HUES64 (cell line): Measurements from ENCODE around the gene NRDC.
"Not testable (repeated sequence)": the region's sequence is repeated elsewhere in the genome, so short reads cannot be mapped to it uniquely, and the experiment has no call there.

ENCODE experiments used
- H3K27ac ChIP-seq: 2 replicates; pipeline ENCODE4 v1.7.0; 2013; ENCODE audit warnings: low read depth, low read length, inconsistent platforms
- H3K27me3 ChIP-seq: 2 replicates; pipeline ENCODE4 v1.6.1; 2013; ENCODE audit warnings: mild to moderate bottlenecking, low read length; ENCODE audit not compliant: insufficient read depth
- H3K36me3 ChIP-seq: 2 replicates; pipeline ENCODE4 v1.6.1; 2013; ENCODE audit warnings: mild to moderate bottlenecking, low read length; ENCODE audit not compliant: insufficient read depth
- H3K4me1 ChIP-seq: 2 replicates; pipeline ENCODE4 v1.6.1; 2013; ENCODE audit warnings: mild to moderate bottlenecking, low read length, moderate library complexity; ENCODE audit not compliant: insufficient read depth
- H3K4me3 ChIP-seq: 2 replicates; pipeline ENCODE4 v1.5.1; 2013; ENCODE audit warnings: mild to moderate bottlenecking, low read length, moderate library complexity
- H3K9ac ChIP-seq: 2 replicates; pipeline ENCODE4 v1.6.1; 2013; ENCODE audit warnings: mild to moderate bottlenecking, low read depth, low read length
- H3K9me3 ChIP-seq: 2 replicates; pipeline ENCODE4 v1.6.1; 2013; ENCODE audit warnings: low read depth, low read length; ENCODE audit not compliant: insufficient read depth
- WGBS: fragments of 150-250, 120-280 bp; methylation state at CpG from one replicate; pipeline ENCODE4 v1.1.7; 2013; ENCODE audit warnings: missing lambda C conversion rate; 5-methylcytosine and 5-hydroxymethylcytosine counted together

NRDC gene

DNA sequence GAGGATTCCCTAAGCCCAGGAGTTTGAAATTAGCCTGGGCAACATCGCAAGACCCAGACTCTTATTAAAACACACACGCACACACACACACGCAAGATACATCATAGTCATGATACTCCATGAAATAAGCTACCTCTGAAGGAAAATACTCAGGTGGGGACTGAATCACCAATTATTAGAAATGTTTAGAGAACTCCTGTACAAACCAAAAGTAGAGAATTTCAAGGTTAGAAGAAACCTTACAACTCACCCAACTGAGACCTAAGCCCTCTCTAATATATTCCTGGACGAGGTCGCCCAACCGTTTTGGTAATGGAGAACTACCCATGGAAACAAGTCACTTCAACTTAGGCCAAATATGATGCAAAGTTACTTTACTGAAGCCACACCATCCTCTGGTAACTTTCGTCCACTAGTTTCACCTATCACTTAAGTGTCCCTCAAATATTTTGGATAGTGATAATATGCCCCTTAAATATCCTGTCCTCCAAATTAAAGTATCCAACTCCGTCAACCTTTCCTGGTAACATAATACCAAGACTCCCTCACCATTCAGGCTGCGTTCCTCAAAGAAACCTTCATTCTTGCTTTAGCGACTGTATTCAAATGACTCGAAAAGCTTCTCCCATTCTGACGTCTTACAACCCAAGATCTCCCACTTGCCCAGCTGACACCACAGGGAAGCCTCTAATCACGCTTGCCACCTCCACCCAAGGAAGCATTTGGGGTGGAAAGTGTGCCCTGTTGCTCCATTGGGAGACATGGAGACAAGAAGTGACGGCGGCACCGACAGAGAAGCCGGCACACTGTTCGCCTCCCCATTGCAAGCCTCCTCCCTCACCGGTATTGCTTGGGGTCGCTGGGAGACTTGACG, 856 bp downstream of the NRDC start:
- 11% methylated on average over 21 of the region's 21 CpGs for WGBS
- Histone ChIP-seq H3K9ac (peak overlapping the region; percentile 96), H3K27ac (peak overlapping the region; percentile 98), H3K27me3 (peaks cover 10% of the 10 kb centered on the region; the same call in 1 of the 2 replicates), H3K4me1 (peaks cover 7% of the 10 kb centered on the region; the same call in 1 of the 2 replicates), H3K9me3 (no peaks in the 10 kb centered on the region), H3K4me3 (peak overlapping the region; percentile 96), H3K36me3 (peaks cover 11% of the 10 kb centered on the region)

- Histone ChIP-seq H3K36me3 (peaks cover 11% of the 10 kb centered on the region), H3K9ac (no peak overlapping the region), H3K9me3 (no peaks in the 10 kb centered on the region), H3K4me1 (peaks cover 7% of the 10 kb centered on the region; the same call in 1 of the 2 replicates), H3K27me3 (peaks cover under 1% of the 10 kb centered on the region; the same call in 1 of the 2 replicates), H3K4me3 (peak overlapping the region; percentile 22; the same call in 1 of the 2 replicates), H3K27ac (no peak overlapping the region)
These were observed 2.7 kb downstream of the NRDC start for GRCh38 chr1:51875836-51876235.

- Histone ChIP-seq H3K9ac (no peak overlapping the region), H3K27me3 (no peaks in the 10 kb centered on the region), H3K4me1 (peaks cover 7% of the 10 kb centered on the region; the same call in 1 of the 2 replicates), H3K36me3 (peaks cover 11% of the 10 kb centered on the region), H3K27ac (no peak overlapping the region), H3K9me3 (no peaks in the 10 kb centered on the region), H3K4me3 (0 out of 2 replicates have a peak overlapping the region, but pooled peaks have one; percentile 22)
- WGBS = 93% methylated on average over 6 of the region's 6 CpGs
These were observed 3.2 kb downstream of the NRDC start for GRCh38 chr1:51875291-51875772.

DNA sequence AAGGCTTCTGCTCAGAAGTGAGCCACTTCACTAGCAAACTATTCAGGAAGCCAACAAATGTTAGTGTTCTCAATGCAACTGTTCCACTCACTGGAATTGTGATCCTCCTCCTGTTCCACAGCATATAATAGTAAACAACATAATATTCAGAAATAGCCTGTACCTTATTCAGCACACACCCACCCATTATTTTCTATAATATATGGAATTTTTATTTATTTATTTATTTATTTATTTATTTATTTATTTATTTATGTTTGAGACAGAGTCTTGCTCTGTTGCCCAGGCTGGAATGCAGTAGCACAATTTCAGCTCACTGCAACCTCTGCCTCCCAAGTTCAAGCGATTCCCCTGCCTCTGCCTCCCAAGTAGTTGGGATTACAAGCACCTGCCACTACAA, 5.3 kb downstream of the NRDC start:
- not testable (repeated sequence) for H3K4me3 ChIP-seq, H3K9me3 ChIP-seq, H3K27ac ChIP-seq, H3K27me3 ChIP-seq, H3K4me1 ChIP-seq, H3K9ac ChIP-seq
- 94% methylated on average over 1 of the region's 1 CpG for WGBS
- H3K36me3 ChIP-seq = peaks cover 11% of the 10 kb centered on the region

DNA sequence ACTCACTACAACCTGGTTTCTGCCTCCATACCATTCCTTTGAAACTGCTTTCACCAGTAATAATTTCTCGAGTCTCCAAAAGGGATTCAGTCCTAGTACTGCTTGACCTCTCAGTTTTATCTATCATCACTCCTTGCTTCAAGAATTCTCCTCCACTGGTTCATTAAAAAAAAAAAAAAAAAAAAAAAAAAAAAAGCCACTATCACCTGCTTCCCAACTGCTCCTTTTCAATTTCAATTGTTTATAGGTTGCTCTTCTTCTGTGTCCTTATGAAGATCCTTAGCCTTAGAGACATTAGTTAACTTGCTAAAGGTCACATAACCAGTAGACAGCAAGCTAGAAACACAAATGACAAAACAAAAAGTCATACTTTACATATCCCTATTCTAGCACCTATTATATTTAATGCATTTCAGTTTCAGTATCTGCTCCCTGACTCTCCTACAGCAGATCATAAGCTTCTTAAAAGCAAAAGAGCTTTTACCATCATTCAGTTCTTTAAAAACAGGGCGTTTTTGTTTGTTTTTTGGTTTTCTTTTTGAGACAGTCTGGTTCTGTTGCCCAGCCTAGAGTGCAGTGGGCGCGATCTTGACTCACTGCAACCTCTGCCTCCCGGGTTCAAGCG, 7.1 kb downstream of the NRDC start:
- Histone ChIP-seq H3K27me3 (no peaks in the 10 kb centered on the region), H3K9me3 (no peaks in the 10 kb centered on the region), H3K4me1 (peaks cover 7% of the 10 kb centered on the region; the same call in 1 of the 2 replicates), H3K36me3 (peaks cover 11% of the 10 kb centered on the region), H3K9ac (no peak overlapping the region), H3K27ac (no peak overlapping the region), H3K4me3 (no peak overlapping the region)
- WGBS = 96% methylated on average over 6 of the region's 6 CpGs

DNA sequence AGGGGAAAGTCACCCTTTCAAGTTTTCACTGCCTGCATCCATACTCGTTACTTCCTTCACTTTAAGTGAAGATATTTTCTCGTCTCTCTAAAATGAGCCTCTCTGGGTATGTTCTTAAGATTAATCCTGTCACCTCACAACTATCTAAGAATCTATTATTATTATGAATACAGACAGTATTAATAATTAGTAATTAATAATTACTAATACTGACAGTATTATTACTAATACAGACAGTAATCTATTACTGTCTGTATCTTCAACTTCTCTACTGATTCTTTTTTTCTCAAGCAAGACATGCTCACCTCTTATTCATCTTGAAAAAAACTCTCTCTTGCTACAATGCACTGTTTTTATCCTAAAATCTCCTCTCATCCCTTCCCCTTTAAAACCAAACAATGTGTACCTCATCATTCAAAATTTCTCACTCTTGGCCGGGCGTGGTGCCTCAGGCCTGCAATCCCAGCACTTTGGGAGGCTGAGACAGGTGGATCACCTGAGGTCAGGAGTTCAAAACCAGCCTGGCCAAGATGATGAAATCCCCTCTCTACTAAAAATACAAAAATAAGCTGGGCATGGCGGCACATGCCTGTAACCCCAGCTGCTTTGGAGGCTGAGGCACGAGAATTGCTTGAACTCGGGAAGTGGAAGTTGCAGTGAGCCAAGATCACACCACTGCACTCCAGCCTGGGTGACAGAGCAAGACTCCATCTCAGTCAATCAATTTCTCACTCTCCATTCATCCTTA, 7.8 kb downstream of the NRDC start:
- peaks cover 7% of the 10 kb centered on the region; the same call in 1 of the 2 replicates for H3K4me1 ChIP-seq
- no peak overlapping the region for H3K4me3 ChIP-seq
- no peak overlapping the region for H3K9ac ChIP-seq
- H3K9me3 ChIP-seq = no peaks in the 10 kb centered on the region
- no peak overlapping the region for H3K27ac ChIP-seq
- WGBS = 89% methylated on average over 6 of the region's 7 CpGs
- no peaks in the 10 kb centered on the region for H3K27me3 ChIP-seq
- H3K36me3 ChIP-seq = peaks cover 11% of the 10 kb centered on the region

DNA sequence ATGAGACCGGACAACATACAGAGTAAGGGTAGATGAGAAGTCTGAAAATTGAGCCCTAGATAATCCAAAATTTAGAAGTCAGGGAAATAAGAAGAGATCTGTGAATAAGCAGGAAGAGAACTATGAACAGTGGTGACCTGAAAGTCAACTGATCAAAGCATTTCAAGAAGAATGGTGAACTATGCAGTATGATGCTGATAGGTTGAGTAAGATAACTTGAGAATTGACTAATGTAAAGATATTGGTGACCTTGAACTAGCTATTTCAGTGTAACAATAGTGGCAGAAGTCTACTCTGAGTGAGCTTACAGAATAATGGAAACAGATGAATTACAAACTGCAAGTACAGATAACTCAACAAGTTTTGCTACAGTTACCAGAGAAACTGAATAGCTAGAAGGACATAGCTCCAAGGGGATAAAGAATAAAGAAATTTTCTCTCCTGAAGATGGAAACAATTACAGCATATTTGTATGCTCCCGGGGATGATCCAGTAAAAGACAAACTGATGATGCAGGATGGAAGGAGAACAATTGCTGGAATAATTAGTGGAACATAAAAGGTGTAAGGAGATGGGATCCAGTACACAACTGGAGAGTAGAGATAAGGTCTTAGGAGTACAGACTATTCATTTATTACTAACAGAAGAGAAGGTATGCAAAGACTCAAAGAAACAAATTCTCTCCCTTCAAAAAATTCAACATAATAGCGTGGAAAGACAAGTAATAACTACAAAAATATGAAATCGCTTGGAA, 10.9 kb downstream of the NRDC start:
- no peak overlapping the region for H3K27ac ChIP-seq
- H3K27me3 ChIP-seq = no peaks in the 10 kb centered on the region
- no peaks in the 10 kb centered on the region for H3K4me1 ChIP-seq
- no peak overlapping the region for H3K9ac ChIP-seq
- H3K4me3 ChIP-seq = no peak overlapping the region
- WGBS = 91% methylated on average over 4 of the region's 4 CpGs
- no peaks in the 10 kb centered on the region for H3K9me3 ChIP-seq
- 0 out of 2 replicates have a peak, but pooled peaks cover 5% of the 10 kb centered on the region for H3K36me3 ChIP-seq

DNA sequence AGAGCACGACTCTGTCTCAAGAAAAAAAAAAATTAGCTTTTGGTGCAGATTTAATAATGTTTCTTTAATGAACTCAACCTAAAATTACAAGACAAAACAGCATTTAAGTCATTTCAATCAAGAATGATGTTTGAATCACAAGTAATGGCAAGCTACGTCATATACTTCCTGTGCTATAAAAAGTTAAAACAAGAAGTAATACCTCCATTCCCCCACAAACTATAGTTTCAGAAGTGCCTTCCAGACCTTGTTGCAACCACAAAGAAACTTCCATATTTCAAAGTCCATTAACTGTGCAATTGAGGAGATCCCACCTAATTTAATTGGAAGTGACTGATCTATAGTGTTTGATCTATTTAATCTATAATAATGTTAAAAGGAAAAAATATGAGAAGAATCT, 15.1 kb downstream of the NRDC start:
- H3K9me3 ChIP-seq = no peaks in the 10 kb centered on the region
- H3K9ac ChIP-seq = no peak overlapping the region
- WGBS = 97% methylated on average over 2 of the region's 2 CpGs
- H3K36me3 ChIP-seq = 0 out of 2 replicates have a peak, but pooled peaks cover 5% of the 10 kb centered on the region
- H3K27me3 ChIP-seq = no peaks in the 10 kb centered on the region
- no peak overlapping the region for H3K27ac ChIP-seq
- H3K4me3 ChIP-seq = no peak overlapping the region
- H3K4me1 ChIP-seq = peaks cover 20% of the 10 kb centered on the region

DNA sequence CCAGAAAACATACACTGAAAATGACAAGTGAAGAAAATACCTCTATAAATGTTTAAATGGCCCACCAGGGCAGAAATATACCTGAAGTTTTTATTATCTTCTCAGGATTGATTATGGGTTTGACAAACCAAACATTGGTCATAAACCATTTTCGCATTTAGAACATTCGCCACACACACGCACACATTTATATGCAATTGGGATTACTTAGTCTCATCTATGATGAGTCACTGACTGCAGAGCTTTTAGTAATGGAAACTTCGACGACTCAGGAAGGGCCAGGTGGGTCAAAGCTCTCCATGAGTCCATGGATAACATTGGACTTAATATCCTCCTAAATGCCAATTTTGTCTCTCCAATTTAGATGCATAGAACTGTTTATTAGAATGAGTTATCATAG, 16.9 kb downstream of the NRDC start:
- 92% methylated on average over 5 of the region's 5 CpGs for WGBS
- no peak overlapping the region for H3K4me3 ChIP-seq
- H3K9me3 ChIP-seq = no peaks in the 10 kb centered on the region
- 0 out of 2 replicates have a peak, but pooled peaks cover 5% of the 10 kb centered on the region for H3K36me3 ChIP-seq
- peaks cover 24% of the 10 kb centered on the region for H3K4me1 ChIP-seq
- no peaks in the 10 kb centered on the region for H3K27me3 ChIP-seq
- H3K9ac ChIP-seq = no peak overlapping the region
- no peak overlapping the region for H3K27ac ChIP-seq

GRCh38 chr1:51859735-51860134, 18.8 kb downstream of the NRDC start:
- Histone ChIP-seq H3K36me3 (peaks cover 10% of the 10 kb centered on the region), H3K9me3 (no peaks in the 10 kb centered on the region), H3K4me3 (no peak overlapping the region), H3K4me1 (peaks cover 24% of the 10 kb centered on the region), H3K9ac (no peak overlapping the region), H3K27ac (no peak overlapping the region), H3K27me3 (no peaks in the 10 kb centered on the region)
- whole genome bisulfite sequencing = 65% methylated on average over 2 of the region's 2 CpGs
